Endothelial cell of umbilical vein (primary cell): ENCODE results near the gene TULP4. TPM values are rescaled to one million over a fixed set of nuclear protein-coding genes. Genes with fewer than 3 reads are reported as not detected.

Source experiments
- BruUV-seq: library from RNA; stranded (reverse); fragments of 400-500 nt; replicated peaks from 2 replicates; lab custom pipeline; 2021; lab: Mats Ljungman, UMichigan
- CTCF ChIA-PET: fragments of 300-600, 350-600 bp; sonication (Branson Sonifier 250); formaldehyde crosslinking; loops from one replicate; lab custom pipeline; 2021; ENCODE audit warnings: antibody characterized with exemption, inconsistent platforms; lab: Charles Lee
- POLR2A ChIA-PET: fragments of 300-600, 350-600 bp; sonication (Branson Sonifier 250); formaldehyde crosslinking; loops from one replicate; lab custom pipeline; 2021; ENCODE audit warnings: antibody characterized with exemption, inconsistent platforms; lab: Charles Lee
- DNase-seq: peaks from one replicate; pipeline ENCODE4 v3.0.0-alpha.2; 2011; ENCODE audit warnings: low read depth, low spot score
- FAIRE-seq: peaks from 2 replicates; lab custom pipeline; 2011; peaks lifted over from hg19 to GRCh38; lab: Jason Lieb, UNC
- H2AFZ ChIP-seq: 2 replicates; pipeline ENCODE4 v1.6.0; 2012; ENCODE audit warnings: low read depth, low read length, control low read depth, inconsistent platforms
- H3K27ac ChIP-seq: 2 replicates; pipeline ENCODE4 v1.5.1; 2011; ENCODE audit warnings: low read depth, mild to moderate bottlenecking, control low read depth, low read length, moderate library complexity; ENCODE audit not compliant: insufficient read depth
- H3K27me3 ChIP-seq, 2 experiments: 2 replicates each; pipeline versions ENCODE4 v1.6.0 to v1.6.1; 2011; ENCODE audit warnings: low read length in 2 of 2, mixed read lengths in 1 of 2; ENCODE audit not compliant: control insufficient read depth in 2 of 2, insufficient read depth in 2 of 2
- H3K36me3 ChIP-seq, 2 experiments: 2 replicates in 1 of 2; 3 replicates in 1 of 2; pipeline ENCODE4 v1.5.1; 2011; ENCODE audit warnings: low read length in 2 of 2, mild to moderate bottlenecking in 1 of 2, moderate library complexity in 1 of 2; ENCODE audit not compliant: control insufficient read depth in 2 of 2, insufficient read depth in 2 of 2; ENCODE audit errors: extremely low read depth in 1 of 2
- H3K4me1 ChIP-seq: 3 replicates; pipeline ENCODE4 v1.5.1; 2011; ENCODE audit warnings: mild to moderate bottlenecking, low read length; ENCODE audit not compliant: control insufficient read depth, insufficient read depth; ENCODE audit errors: extremely low read depth
- H3K4me2 ChIP-seq: 2 replicates; pipeline ENCODE4 v1.6.1; 2011; ENCODE audit warnings: low read length, control low read depth, mixed read lengths; ENCODE audit not compliant: insufficient read depth
- H3K4me3 ChIP-seq, 3 experiments: fragments of 200-600 bp in 1 of 3; sonication (generic), shearing (Covaris generic) in 1 of 3; replicated peaks in 1 of 3; 2 replicates each; pipeline ENCODE4 v1.5.1; 2011 to 2016; ENCODE audit warnings: control low read depth in 3 of 3, low read length in 3 of 3, mild to moderate bottlenecking in 2 of 3, inconsistent platforms in 1 of 3, low read depth in 1 of 3, moderate library complexity in 1 of 3; ENCODE audit not compliant: insufficient read depth in 1 of 3
- H3K79me2 ChIP-seq: 2 replicates; pipeline ENCODE4 v1.6.0; 2012; ENCODE audit warnings: low read length, inconsistent platforms; ENCODE audit not compliant: control insufficient read depth, insufficient read depth
- H3K9ac ChIP-seq: replicated peaks from 2 replicates; pipeline ENCODE3; 2011; ENCODE audit warnings: low read length, control low read depth; ENCODE audit not compliant: insufficient read depth; ENCODE audit errors: extremely low read depth
- H3K9me1 ChIP-seq: replicated peaks from 3 replicates; pipeline ENCODE4 v1.6.0; 2011; ENCODE audit warnings: mild to moderate bottlenecking, low read length; ENCODE audit not compliant: control insufficient read depth, insufficient read depth; ENCODE audit errors: extremely low read depth
- H3K9me3 ChIP-seq: replicated peaks from 2 replicates; pipeline ENCODE4 v1.5.1; 2012; ENCODE audit warnings: low read length, inconsistent platforms; ENCODE audit not compliant: control insufficient read depth, insufficient read depth
- H4K20me1 ChIP-seq: replicated peaks from 2 replicates; pipeline ENCODE3; 2011; ENCODE audit warnings: mild to moderate bottlenecking, low read length; ENCODE audit not compliant: control insufficient read depth, insufficient read depth; ENCODE audit errors: extremely low read depth
- CTCF ChIP-seq, 2 donors: IDR thresholded peaks; 1 replicate in 1 of 2; 2 replicates in 1 of 2; pipeline ENCODE4 v1.5.1; 2011; ENCODE audit warnings: low read length in 2 of 2, mild to moderate bottlenecking in 2 of 2, moderate library complexity in 2 of 2, control low read depth in 1 of 2, inconsistent platforms in 1 of 2, low read depth in 1 of 2; ENCODE audit not compliant: insufficient read depth in 1 of 2; ENCODE audit errors: extremely low read depth in 1 of 2
- EZH2 ChIP-seq: IDR thresholded peaks from 2 replicates; pipeline ENCODE4 v1.6.1; 2012; ENCODE audit warnings: borderline replicate concordance, low read depth, mild to moderate bottlenecking, moderate library complexity, low read length, inconsistent platforms; ENCODE audit not compliant: severe bottlenecking
- FOS ChIP-seq: IDR thresholded peaks from 2 replicates; pipeline ENCODE4 v1.6.1; 2011; ENCODE audit warnings: mild to moderate bottlenecking, low read length, moderate library complexity, borderline replicate concordance; ENCODE audit not compliant: insufficient read depth
- GATA2 ChIP-seq: IDR thresholded peaks from 2 replicates; pipeline ENCODE4 v1.7.0; 2011; ENCODE audit warnings: low read depth, mild to moderate bottlenecking, moderate library complexity, mixed read lengths, low read length; ENCODE audit not compliant: insufficient read length, insufficient read depth
- JUN ChIP-seq: IDR thresholded peaks from 2 replicates; pipeline ENCODE4 v1.6.1; 2011; ENCODE audit warnings: borderline replicate concordance, low read depth; ENCODE audit not compliant: insufficient read length, insufficient read depth
- MYC ChIP-seq: IDR thresholded peaks from one replicate; pipeline ENCODE4 v1.6.1; 2011; ENCODE audit warnings: mild to moderate bottlenecking, low read depth, low read length
- POLR2A ChIP-seq: IDR thresholded peaks from 2 replicates; pipeline ENCODE4 v1.6.1; 2012; ENCODE audit warnings: low read depth, mild to moderate bottlenecking, control low read depth, low read length
- POLR2AphosphoS5 ChIP-seq: IDR thresholded peaks from 2 replicates; pipeline ENCODE4 v1.6.1; 2012; ENCODE audit warnings: low read depth, mild to moderate bottlenecking, control low read depth, low read length, moderate library complexity; ENCODE audit not compliant: insufficient read depth
- dilution Hi-C: fragments of 300-500 bp; cut with MboI; formaldehyde crosslinking; loops from one replicate; pipeline ENCODE4 v1.15.0; 2019; ENCODE audit warnings: low sequenced_read_pairs; ENCODE audit not compliant: extremely low pct_ligation_motif_present
- intact Hi-C: fragments of 100-400 bp; cut with micrococcal nuclease; formaldehyde crosslinking; loops from one replicate; pipeline ENCODE4 v1.10.0; 2022
- polyA plus RNA-seq, 4 experiments: library from polyadenylated mRNA; depleted of rRNA in 3 of 4; stranded (reverse) in 3 of 4; unstranded in 1 of 4; fragments of >200 nt; gene quantifications; 2 replicates each; pipeline versions ENCODE4 v1.2.1 to v1.2.3, GENCODE V29; 2011 to 2012; ENCODE audit warnings: missing spikeins in 1 of 4
- total RNA-seq: library from RNA; stranded (reverse); gene quantifications from 2 replicates; pipeline ENCODE4 v1.2.3, GENCODE V29; 2021
- TF ChIP-seq, protein P1 (sequence below): IDR thresholded peaks from 2 replicates; pipeline ENCODE4 v1.6.1; 2011; ENCODE audit not compliant: insufficient read depth, insufficient read length

TULP4 gene
- total and polyA plus RNA-seq, 2 donors (not counting 3 experiments of a cell fraction or from before 2014, with no cell fraction given) = 10.8 to 55.1 TPM

DNA sequence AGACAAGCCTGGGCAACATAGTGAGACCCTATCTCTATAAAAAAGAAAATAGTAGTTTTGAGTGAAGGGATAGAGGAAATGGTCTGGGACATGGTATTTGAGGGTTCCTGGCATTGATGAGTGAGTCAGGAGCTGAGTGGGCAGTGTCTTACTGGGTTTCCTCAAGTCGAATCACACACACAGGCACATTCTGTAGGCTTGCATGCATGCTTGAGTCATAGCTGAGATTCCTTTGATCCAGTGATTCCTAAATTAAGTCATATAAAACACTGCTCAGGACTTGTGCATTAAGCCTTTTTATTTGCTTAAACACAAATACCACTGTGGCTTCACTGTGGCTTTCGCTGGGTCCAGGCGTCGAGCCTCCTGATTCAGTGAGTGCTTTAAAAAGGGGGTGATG, 175.8 kb downstream of the TULP4 start:
- intact Hi-C loops = no loop called here
- FAIRE-seq (peak; percentile 94), DNase-seq (peak; percentile 71)
- no peaks in the 10 kb centered on the region for H3K79me2 ChIP-seq
- H3K36me3 ChIP-seq = no peaks in the 10 kb centered on the region
- BruUV-seq = no TSS peak
- TF ChIP-seq POLR2AphosphoS5 = peak; percentile 65
- TF ChIP-seq FOS = peak; percentile 94
- TF ChIP-seq JUN = peak; percentile 57
- TF ChIP-seq, protein P1, sequence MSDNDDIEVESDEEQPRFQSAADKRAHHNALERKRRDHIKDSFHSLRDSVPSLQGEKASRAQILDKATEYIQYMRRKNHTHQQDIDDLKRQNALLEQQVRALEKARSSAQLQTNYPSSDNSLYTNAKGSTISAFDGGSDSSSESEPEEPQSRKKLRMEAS = no peak
- no peak overlapping the region for H3K4me3 ChIP-seq
- dilution Hi-C loops = no loop called here
- no peak overlapping the region for H3K4me2 ChIP-seq
- H3K27me3 ChIP-seq = no peaks in the 10 kb centered on the region
- CTCF ChIA-PET = interaction anchor here (0.9 to 2.9 kb wide), 12 partner anchors 9 to 274 kb away, joined by 3 to 16 read pairs (median 3); no protein-coding TSS in a partner anchor
- no peaks in the 10 kb centered on the region for H3K9me3 ChIP-seq
- POLR2A ChIA-PET = no interaction called here
- H3K4me1 ChIP-seq = peaks cover 11% of the 10 kb centered on the region
- peak overlapping the region; percentile 47 for H3K27ac ChIP-seq
- no peaks in the 10 kb centered on the region for H4K20me1 ChIP-seq
- H3K9ac ChIP-seq = no peak overlapping the region
- H3K9me1 ChIP-seq = no peaks in the 10 kb centered on the region
- no peak overlapping the region for H2AFZ ChIP-seq

- no peaks in the 10 kb centered on the region for H3K27me3 ChIP-seq
- no peaks in the 10 kb centered on the region for H4K20me1 ChIP-seq
- no peak overlapping the region for H2AFZ ChIP-seq
- H3K4me2 ChIP-seq = no peak overlapping the region
- CTCF ChIA-PET = interaction anchor here (2.9 kb wide), 1 partner anchor 275 kb away, joined by 14 read pairs; no protein-coding TSS in a partner anchor
- no peak overlapping the region for H3K4me3 ChIP-seq
- POLR2A ChIA-PET = no interaction called here
- no TSS peak for BruUV-seq
- no peak for FAIRE-seq
- no peak overlapping the region for H3K9ac ChIP-seq
- H3K36me3 ChIP-seq = peaks cover 0 to 7% of the 10 kb centered on the region in 2 experiments
- H3K4me1 ChIP-seq = peaks cover 11% of the 10 kb centered on the region
- no peaks in the 10 kb centered on the region for H3K79me2 ChIP-seq
- no peak for DNase-seq
- no peak overlapping the region for H3K27ac ChIP-seq
- no peaks in the 10 kb centered on the region for H3K9me3 ChIP-seq
- TF ChIP-seq JUN (no peak), CTCF (IDR thresholded peaks at IDR 0.05; ENCODE audit: extremely low read depth in 1 of 2, insufficient read depth in 1 of 2, low read depth in 1 of 2, low read length in 2 of 2) (no peak), MYC (no peak), POLR2A (no peak), EZH2 (no peak), FOS (no peak), GATA2 (no peak), POLR2AphosphoS5 (no peak)
- TF ChIP-seq, protein P1 = no peak
- intact Hi-C loops (no loop called here), dilution Hi-C loops (no loop called here)
- no peaks in the 10 kb centered on the region for H3K9me1 ChIP-seq
Observed at GRCh38 chr6:158489441-158489840, 177.2 kb downstream of the TULP4 start.
